ENCODE results near the gene DDX60. TPM values are rescaled to one million over a fixed set of nuclear protein-coding genes. Genes with fewer than 3 reads are reported as not detected.

DDX60 gene
- total and polyA plus RNA-seq, 4 donors, result 2.9 to 11.3 (median 7.0) TPM

GRCh38 chr4:168269896-168270295 is 48.7 kb downstream of the DDX60 start:
- no peaks in the 10 kb centered on the region for H3K9me3 ChIP-seq (ENCODE audit: control insufficient read depth in 4 of 4, low read length in 3 of 4)
- H3K27ac ChIP-seq (ENCODE audit: low read depth in 1 of 2, low read length in 2 of 2), result no peak overlapping the region
- H3K4me3 ChIP-seq (ENCODE audit: low read depth in 1 of 3, low read length in 3 of 3), result no peak overlapping the region
- no peak for TF ChIP-seq JUND (IDR thresholded peaks at IDR 0.05)
- TF ChIP-seq EGR1 (IDR thresholded peaks at IDR 0.05; ENCODE audit: low read depth in 2 of 2), result no peak
- TF ChIP-seq FOXA1 (IDR thresholded peaks at IDR 0.05), result no peak
- TF ChIP-seq CTCF (IDR thresholded peaks at IDR 0.05; ENCODE audit: low read depth, low read length, missing input control), result no peak
- TF ChIP-seq HNF4G (IDR thresholded peaks at IDR 0.05), result no peak
- TF ChIP-seq GABPA (IDR thresholded peaks at IDR 0.05 in 1 of 2, conservative IDR thresholded peaks at IDR 0.05 in 1 of 2), result no peak
- TF ChIP-seq FOXA2 (IDR thresholded peaks at IDR 0.05), result no peak
- no peak for TF ChIP-seq HNF4A (conservative IDR thresholded peaks at IDR 0.05)
- no peak for TF ChIP-seq ATF3 (IDR thresholded peaks at IDR 0.05)
- no peak for TF ChIP-seq RXRA (IDR thresholded peaks at IDR 0.05)
- no peaks in the 10 kb centered on the region for H3K4me1 ChIP-seq (ENCODE audit: control insufficient read depth in 4 of 4, insufficient read depth in 4 of 4, low read length in 3 of 4)
- WGBS, result 69% methylated on average over 2 of the region's 2 CpGs
- peaks cover 1 to 26% (median 17%) of the 10 kb centered on the region in 4 donors for H3K36me3 ChIP-seq (ENCODE audit: control insufficient read depth in 4 of 4, insufficient read depth in 3 of 4, low read depth in 1 of 4, low read length in 3 of 4)
- no peaks in the 10 kb centered on the region for H3K27me3 ChIP-seq (ENCODE audit: control insufficient read depth in 4 of 4, insufficient read depth in 4 of 4, low read length in 3 of 4)
- no peak for DNase-seq (ENCODE audit: low spot score)
- no peak overlapping the region for H3K9ac ChIP-seq (ENCODE audit: low read depth in 1 of 2, low read length in 2 of 2)

- Histone ChIP-seq H3K9ac (ENCODE audit: low read depth in 1 of 2, low read length in 2 of 2) (no peak overlapping the region), H3K27me3 (ENCODE audit: control insufficient read depth in 4 of 4, insufficient read depth in 4 of 4, low read length in 3 of 4) (no peaks in the 10 kb centered on the region), H3K9me3 (ENCODE audit: control insufficient read depth in 4 of 4, low read length in 3 of 4) (no peaks in the 10 kb centered on the region), H3K4me1 (ENCODE audit: control insufficient read depth in 4 of 4, insufficient read depth in 4 of 4, low read length in 3 of 4) (no peaks in the 10 kb centered on the region), H3K27ac (ENCODE audit: low read depth in 1 of 2, low read length in 2 of 2) (no peak overlapping the region), H3K4me3 (ENCODE audit: low read depth in 1 of 3, low read length in 3 of 3) (no peak overlapping the region), H3K36me3 (ENCODE audit: control insufficient read depth in 4 of 4, insufficient read depth in 3 of 4, low read depth in 1 of 4, low read length in 3 of 4) (peaks cover 4 to 17% (median 11%) of the 10 kb centered on the region in 4 donors)
- no peak for TF ChIP-seq CTCF (IDR thresholded peaks at IDR 0.05; ENCODE audit: low read depth, low read length, missing input control)
- no peak for TF ChIP-seq EGR1 (IDR thresholded peaks at IDR 0.05; ENCODE audit: low read depth in 2 of 2)
- 88% methylated on average over 1 of the region's 1 CpG for WGBS
- DNase-seq (ENCODE audit: low spot score), result no peak
These were observed 53.2 kb downstream of the DDX60 start for GRCh38 chr4:168265327-168265726.

- WGBS, result 86% methylated on average over 3 of the region's 3 CpGs
These were observed 53.6 kb downstream of the DDX60 start for GRCh38 chr4:168264903-168265302.

More at GRCh38 chr4:168264903-168265302, 53.6 kb downstream of the DDX60 start:
- Histone ChIP-seq H3K27me3 (ENCODE audit: control insufficient read depth in 4 of 4, insufficient read depth in 4 of 4, low read length in 3 of 4) (no peaks in the 10 kb centered on the region), H3K27ac (ENCODE audit: low read depth in 1 of 2, low read length in 2 of 2) (no peak overlapping the region), H3K36me3 (ENCODE audit: control insufficient read depth in 4 of 4, insufficient read depth in 3 of 4, low read depth in 1 of 4, low read length in 3 of 4) (peaks cover 6 to 20% (median 12%) of the 10 kb centered on the region in 4 donors), H3K9ac (ENCODE audit: low read depth in 1 of 2, low read length in 2 of 2) (no peak overlapping the region), H3K4me1 (ENCODE audit: control insufficient read depth in 4 of 4, insufficient read depth in 4 of 4, low read length in 3 of 4) (no peaks in the 10 kb centered on the region), H3K4me3 (ENCODE audit: low read depth in 1 of 3, low read length in 3 of 3) (no peak overlapping the region), H3K9me3 (ENCODE audit: control insufficient read depth in 4 of 4, low read length in 3 of 4) (no peaks in the 10 kb centered on the region)
- no peak for DNase-seq (ENCODE audit: low spot score)
- TF ChIP-seq GABPA (IDR thresholded peaks at IDR 0.05 in 1 of 2, conservative IDR thresholded peaks at IDR 0.05 in 1 of 2), result no peak
- TF ChIP-seq MAX (IDR thresholded peaks at IDR 0.05), result no peak
- no peak for TF ChIP-seq SP1 (IDR thresholded peaks at IDR 0.05)
- TF ChIP-seq YY1 (IDR thresholded peaks at IDR 0.05), result no peak
- no peak for TF ChIP-seq NR2F2 (IDR thresholded peaks at IDR 0.05)
- no peak for TF ChIP-seq HNF4A (conservative IDR thresholded peaks at IDR 0.05)
